ENCODE results near the gene SYTL4.
A peak's percentile ranks its signal among the peaks of the same experiment; 100 is the strongest.
"Not testable (repeated sequence)": the region's sequence is repeated elsewhere in the genome, so short reads cannot be mapped to it uniquely, and the experiment has no call there.

SYTL4 gene

DNA sequence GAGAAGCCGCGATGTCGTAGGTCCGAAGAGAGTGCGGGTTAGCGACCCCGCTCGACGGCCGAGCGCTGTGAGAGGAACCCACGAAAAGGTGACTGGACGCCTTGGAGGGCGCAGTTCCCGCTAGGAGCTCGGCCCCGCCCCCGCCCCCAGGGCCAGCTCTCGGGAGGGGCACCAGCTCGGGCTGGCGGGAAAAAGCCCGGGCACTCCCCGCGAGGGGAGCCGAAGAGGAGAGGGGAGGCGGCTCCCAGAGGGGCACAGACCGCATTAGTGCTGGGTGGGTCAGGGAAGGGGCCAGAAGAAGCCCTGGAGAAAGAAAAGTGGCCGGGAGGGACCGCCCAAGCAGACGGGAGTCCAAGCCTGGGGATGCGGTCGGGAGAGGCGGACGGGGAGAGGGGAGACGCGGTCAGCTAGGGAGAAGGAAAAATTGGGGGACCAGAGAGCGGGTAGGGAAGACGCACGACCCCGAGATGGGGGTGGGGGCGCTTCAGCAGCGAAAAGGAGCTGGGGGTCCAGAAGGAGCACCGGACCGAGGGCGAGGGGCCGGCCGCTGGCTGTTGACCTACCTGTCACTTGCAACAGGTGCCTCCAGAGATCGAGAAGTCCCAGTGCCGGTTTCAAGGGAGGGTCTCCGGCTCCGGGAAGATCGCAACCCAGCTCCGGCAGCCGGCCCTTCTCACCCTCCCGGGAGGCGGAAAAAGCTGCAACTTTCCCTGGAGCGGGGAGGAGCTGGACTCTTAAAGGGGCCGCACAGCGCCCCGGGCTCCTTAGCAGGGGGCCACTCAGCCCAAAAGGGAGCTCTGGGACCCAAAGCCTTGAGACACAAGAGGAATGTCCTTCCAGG lies at the start of gene SYTL4:
SYTL4 (minus strand) TSS at position 681 of the 841 bp plus-strand sequence. CDS start 30,084 bp downstream, outside the sequence.
- peak; percentile 0 for DNase-seq

DNA sequence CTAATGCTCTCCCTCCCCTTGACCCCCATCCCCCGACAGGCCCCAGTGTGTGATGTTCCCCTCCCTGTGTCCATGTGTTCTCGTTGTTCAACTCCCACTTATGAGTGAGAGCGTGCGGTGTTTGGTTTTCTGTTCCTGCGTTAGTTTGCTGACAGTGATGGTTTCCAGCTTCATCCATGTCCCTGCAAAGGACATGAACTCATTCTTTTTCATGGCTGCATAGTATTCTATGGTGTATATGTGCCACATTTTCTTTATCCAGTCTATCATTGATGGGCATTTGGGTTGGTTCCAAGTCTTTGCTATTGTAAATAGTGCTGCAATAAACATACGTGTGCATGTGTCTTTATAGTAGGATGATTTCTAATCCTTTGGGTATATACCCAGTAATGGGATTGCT lies 37.5 kb upstream of the SYTL4 start:
- not testable (repeated sequence) for DNase-seq

DNA sequence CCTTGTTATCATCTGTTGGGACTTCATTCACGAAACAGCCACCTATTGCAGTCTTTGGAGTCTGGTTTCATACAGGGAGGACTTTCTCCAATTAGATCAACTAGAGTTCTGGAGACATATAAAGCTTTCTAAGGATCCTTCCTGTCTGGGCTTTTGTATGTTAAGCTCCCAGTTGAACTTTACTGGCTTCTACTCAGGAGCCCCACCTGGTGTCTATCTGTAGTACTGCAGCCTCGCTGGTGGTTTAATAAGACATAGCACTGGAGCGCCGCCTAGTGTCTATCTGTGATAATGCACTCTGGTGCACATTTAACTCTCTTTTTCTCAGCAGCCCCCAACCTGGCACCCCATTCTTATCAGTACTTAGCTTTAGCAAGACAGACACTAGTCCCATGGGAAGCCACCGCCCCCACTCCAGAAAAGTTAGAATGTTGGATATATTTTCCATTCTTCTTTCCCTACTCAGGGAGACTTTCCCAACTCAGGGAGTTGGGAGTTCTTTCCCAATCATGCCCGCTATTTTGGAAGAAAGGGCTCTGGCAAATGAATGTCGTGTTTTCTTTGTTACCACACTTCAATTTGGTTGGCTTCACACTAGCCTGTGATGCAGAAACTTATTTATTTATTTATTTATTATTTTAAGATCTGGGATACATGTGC lies 36.9 kb upstream of the SYTL4 start:
- DNase-seq = peak; percentile 9

DNA sequence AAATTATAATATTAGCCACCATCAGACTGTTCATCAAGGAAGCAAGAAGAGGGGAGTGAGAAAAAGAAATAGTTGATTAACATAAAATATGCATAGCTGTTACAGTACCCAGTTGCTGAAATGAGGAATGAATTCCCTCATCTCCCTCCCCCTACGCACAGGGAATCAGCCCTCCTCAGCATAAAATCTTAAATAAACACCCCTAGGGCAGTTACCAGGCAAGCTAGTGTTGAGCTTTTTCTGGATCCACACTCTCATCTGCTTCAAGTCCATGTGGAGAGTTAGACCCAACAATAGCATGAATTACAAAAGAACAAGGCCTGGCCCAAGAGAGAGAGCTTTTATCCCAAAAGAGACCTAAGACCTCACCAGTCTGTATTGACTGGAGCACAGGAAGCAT lies 19.0 kb upstream of the SYTL4 start:
- no peak for DNase-seq

DNA sequence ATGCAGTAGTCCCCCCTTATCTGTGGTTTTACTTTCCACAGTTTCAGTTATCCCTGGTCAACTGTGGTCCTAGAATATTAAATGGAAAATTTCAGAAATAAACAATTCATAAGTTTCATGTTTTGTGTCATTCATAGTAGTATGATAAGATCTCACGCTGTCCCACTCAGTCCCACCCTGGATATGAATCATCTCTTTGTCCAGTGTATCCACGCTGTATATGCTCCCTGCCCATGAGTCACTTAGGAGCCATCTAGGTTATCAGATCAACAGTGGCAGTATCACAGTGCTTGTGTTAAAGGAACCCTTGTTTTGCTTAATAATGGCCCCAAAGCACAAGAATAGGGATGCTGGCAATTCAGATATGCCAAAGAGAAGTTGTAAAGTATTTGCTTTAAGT lies 16.2 kb upstream of the SYTL4 start:
- no peak for DNase-seq

DNA sequence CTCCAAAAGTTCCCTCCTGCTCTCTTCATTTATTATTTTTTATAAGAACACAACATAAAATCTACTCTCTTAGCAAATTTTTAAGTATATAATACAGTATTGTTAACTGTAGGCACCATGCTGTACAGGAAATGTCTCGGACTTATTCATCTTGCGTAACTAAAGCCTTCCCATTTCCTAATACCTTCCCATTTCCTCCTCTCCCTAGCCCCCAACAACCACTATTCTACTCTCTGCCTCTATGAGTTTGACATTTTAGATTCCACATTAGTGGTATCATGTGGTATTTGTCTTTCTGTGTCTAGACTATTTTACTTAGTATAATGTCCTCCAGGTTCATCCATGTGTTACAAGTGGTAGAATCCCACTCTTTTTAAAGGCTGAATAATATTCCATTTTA lies 15.8 kb upstream of the SYTL4 start:
- DNase-seq = no peak

DNA sequence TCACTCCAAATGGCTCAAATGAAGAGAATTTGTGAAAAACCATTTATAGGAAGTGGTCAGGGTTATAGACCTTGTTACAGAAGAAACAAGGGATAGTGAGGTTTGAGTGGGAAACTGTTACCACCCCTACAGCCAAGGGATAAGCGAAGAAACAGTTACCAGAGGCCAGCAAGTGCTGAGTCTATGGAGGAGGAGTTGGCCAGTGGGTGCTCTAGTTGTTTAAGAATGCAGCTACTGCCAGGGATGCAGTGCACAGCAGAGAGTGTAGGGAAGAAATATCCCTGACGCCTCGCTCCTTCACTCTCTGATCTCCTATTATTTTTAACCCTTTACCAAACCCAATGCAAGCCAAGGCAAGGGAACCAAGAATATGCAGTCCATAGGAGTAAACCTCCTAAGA lies 15.2 kb upstream of the SYTL4 start:
- no peak for DNase-seq

DNA sequence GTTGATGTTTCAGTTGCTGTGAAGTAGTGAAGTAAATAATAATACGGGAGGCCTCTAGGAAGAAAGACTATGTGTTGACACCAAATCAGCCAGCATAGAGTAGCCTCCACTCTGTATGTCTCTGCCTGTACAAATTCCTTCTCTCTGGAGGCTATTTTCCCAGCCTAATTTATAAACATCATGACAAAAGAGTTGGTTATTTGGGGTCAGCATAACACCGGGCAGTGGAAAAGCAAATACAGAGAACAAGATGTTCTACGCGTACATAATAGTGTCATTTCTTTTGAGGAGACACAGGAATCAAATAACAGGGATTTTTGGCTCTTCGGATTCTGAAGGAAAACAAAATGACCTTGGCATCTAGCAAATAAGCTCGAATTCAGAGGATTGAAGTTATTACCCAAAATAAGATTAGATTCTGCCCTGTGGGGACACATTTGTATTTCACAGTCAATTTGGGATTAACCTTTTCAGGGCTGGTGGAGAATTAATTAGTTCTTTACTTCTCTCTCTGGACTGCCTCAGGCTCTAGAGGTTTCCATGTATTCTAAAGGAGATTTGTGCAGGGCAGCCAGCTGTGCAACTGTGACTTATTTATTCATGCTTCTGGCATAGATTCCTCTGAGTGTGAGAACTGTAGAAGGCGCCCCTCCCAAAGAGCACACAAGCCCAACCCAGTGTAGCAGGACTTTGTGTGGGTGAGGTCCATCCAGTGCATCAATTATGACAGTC lies 14.1 kb upstream of the SYTL4 start:
- no peak for DNase-seq

DNA sequence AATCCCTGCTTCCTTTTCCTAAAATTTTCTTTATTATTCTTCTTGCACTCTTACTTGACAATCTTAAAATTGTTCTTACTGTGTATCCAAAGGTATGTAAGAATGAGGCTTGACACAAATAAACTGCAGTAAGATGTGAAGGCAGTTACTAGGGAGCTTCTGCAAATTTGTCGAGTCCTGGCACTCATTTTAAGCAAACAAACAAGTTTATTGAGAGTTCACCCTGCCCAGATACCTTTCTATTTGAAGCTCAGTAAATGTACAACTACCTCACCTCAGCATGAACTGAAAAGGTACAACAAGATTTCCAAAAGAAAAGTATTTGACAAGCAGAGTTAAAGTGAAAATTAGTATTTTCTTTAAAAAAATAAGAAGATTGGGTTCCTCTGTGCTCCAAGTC lies 13.3 kb upstream of the SYTL4 start:
- no peak for DNase-seq

DNA sequence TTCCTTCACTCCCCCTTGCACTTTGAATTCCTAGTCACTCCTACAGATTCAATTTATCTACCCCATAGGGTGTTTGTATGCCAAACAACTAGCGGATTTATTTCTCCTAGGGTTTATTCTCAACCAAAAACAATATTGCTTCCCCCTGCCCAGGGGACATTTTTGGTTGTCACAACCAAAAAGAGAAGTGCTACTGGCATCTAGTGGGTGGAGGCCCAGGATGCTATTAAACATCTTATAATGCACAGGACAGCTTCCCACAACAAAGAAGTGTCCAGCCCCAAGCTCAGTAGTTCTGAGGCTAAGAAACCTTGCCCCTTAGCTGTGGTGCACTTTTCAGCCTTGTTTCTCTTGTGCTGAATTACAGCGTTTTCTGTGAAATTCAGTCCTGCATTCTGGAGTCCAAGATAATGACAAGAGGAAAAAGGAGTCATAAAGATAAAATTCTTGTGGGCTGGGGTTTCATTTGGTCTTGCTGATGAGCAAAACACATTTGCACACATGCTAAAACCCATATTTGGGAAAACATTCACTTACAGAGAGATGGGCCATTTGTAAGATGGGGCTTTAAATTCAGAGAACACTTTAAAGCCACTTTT lies 11.2 kb upstream of the SYTL4 start:
- DNase-seq = no peak

DNA sequence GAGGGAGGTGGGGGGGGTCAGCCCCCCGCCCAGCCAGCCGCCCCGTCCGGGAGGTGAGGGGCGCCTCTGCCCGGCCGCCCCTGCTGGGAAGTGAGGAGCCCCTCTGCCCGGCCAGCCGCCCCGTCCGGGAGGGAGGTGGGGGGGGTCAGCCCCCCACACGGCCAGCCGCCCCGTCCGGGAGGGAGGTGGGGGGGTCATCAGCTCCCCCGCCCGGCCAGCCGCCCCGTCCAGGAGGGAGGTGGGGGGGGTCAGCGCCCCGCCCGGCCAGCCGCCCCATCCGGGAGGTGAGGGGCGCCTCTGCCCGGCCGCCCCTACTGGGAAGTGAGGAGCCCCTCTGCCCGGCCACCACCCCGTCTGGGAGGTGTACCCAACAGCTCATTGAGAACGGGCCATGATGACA lies 7.9 kb downstream of the SYTL4 start:
- DNase-seq = not testable (repeated sequence)

DNA sequence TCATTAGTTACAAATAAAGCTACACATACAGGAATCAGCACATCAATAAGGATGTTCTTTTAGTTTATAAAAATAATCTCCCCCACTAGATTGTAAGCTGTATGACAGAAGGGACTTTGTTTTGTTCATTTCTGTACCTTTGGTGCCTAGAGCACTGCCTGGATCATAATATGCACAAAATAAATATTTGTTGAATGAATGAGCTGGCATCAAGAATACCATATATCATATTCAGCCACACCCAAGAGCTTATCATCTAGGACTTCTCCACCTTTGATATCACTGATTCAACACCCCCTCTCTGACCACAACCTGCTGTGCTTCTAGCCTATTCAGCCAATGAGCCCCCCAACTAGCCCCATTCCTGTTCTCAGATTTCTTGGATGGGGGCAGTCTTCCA lies 10.6 kb downstream of the SYTL4 start:
- no peak for DNase-seq

DNA sequence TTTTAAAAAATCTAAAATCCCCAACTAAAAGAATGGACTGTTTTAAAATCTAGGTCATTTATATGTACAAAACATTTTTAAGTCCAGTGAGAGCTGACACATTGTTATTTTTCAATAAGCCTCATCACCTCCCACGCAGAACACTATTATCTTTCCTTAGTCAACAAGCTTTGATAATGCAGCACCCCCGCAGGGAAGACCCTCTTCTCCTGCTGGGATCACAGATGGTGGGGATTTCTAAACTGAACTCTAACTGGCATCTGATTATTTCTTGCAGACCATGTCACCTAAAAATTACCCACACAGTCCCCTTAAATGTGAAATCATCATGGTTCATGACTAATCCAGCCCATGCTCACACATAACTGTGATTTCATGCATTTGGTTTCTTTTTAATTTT lies 11.6 kb downstream of the SYTL4 start:
- DNase-seq = no peak

DNA sequence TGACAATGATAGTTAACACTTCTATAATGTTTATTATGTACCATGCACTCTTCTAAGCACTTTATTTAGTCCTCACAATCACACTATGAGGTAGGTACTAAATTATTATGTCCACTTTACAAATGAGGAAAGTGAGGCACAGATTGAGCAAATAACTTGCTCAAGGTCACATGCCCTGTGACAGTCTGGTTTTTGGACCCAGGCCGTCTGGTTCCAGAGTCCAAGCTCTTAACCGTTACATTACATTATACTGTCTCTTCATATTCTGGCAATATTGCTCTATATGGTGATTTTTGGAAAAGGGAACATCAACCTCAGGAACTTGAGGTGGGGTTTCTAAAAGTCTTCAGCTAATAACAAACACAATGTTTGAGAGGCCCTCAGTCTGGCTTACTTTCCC lies 12.8 kb downstream of the SYTL4 start:
- DNase-seq = no peak

DNA sequence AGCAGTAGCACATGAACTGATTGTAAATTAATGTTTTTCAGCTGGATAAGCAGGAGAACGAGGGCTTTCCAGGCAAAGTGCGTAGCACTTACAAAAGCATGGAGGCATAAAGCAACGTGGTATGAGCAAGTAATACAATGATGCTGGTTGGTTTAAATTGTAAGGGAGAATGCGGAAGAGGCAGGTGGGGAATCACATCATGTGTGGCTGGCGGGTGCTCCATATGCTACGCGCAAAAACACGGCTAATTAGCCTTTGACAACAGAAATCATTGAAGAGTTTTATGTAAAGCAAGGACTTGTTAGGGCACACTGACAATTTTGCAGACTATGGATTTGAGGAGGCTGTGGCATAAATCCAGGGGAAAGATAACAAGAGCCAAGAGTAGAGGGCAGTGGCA lies 14.6 kb downstream of the SYTL4 start:
- DNase-seq = no peak

DNA sequence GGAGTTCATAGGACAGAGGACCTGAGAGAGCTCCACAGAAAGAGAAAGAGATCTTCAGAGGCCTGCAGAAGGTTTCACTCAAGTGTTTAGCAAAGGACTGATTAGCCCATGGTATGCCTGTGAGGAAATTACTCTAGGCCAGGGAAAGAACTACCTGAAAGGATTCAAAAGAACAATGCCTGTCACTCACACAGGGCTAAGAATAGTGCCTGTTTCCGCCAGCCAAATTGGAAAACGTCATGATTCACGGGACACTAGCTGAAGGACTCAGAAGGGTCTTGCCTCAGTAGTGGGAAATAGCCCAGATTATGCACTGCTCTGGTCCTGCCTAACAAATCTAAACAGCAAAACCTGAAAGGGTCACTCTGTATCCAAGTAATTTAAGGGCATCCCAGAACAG lies 21.1 kb downstream of the SYTL4 start:
- DNase-seq = no peak

DNA sequence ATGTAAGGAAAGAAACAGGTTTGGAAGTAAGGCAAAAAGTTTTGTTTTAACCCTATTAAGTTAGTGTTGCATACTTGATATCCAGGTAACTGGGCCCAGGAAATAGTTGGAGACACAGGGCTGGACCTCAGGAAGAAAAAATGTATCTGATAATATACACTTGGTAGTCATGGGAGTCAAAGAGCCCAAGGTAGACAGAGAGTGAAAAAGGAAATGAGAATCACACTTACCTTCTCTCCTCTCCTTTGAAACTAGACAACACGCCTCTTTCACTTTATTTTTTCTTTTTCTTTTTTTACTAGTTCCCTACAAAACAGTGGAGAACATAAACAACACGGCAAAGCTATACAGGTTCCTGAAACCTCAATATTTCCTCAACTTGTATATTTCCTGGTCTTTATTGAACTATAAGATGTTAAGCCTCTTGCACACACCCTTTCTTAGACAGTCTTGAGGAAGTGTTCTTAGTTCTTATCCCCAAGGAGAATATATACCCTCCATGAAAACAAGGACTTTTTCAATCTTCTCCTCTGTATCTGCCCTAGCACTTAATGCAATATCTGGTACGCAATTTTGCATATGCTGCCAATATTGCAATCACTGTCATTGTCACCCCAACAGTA lies 27.2 kb downstream of the SYTL4 start:
- no peak for DNase-seq

DNA sequence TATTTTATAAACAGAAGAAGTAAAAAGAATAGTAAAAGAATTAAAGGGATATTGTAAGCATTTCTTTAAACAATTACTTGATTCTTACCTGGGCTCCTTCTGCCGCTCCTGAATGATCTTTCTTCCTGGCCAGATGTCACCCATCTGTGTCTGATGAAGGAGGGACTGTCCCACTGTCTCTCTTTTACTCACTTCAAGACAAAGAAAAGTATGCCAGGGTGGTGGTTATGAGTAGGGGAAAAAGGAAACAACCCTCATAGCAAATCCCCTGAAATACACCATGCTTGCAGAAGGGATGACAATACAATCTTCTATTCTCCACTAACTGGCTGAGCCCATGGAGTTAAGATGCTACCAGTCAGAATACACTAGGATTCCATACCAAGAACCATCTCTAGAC lies 31.1 kb downstream of the SYTL4 start:
- no peak for DNase-seq

DNA sequence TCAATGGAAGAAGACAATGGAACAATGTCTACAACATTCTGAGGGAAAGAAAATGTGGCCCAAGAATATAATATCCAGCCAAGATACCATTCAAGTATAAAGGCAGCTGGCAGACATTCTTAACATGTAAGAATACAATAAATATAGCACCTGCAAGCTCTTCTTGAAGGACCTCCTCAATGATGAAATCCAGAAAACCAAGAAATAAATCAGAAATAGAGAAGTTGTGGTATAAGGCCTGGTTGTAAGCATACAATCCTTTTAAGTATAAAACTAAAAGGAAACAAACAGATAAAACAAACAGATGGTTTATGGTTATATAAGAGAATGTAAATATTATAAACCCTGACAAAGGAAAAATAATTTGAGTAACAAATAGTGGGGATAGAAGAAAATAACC lies 33.4 kb downstream of the SYTL4 start:
- no peak for DNase-seq

DNA sequence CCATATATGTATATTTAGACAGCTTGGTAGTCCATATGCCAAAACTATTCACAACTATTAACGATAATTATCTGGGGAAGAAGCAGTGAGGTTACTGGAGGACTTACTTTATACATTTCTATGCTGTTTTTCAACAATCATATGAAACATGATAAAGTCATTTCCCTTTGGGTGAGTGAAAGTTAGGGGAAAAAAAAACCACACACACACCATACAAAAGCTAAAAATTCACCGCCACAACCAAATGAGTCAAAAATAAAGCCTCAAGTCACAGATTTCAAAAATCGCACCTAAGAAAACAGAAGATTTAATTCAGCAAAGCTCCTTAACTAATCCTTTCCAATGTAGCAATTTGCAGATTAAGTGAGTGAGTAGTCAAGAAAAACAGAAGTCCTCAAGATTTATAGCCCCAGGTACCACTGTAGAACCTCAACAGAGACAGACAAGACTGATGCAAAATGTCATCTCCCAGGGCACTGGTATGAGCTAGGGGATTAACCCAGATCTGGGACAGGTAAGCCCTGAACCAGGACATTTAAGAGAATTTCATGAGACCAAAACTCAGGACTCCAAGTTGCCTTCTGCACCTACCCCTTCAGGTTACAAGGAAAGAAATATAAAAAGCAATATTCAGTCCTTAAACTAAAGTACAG lies 35.1 kb downstream of the SYTL4 start:
- DNase-seq = no peak

DNA sequence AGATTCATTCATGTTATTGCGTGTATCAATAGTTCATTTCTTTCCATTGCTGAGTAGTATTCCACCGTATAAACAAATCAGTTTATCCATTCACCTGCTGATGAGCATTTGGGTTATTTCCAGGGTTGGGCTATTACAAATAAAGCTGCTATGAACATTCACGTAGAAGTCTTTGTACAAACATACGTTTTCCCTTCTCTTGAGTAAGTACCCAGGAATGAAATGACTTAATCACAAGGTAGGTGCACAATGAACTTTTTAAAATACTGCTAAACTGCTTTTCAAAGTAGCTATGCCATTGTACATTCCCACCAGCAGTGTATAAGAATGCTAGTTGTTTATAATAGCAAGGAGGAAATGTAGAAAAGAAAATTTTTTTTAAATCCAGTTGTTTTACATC lies 35.9 kb downstream of the SYTL4 start:
- no peak for DNase-seq

DNA sequence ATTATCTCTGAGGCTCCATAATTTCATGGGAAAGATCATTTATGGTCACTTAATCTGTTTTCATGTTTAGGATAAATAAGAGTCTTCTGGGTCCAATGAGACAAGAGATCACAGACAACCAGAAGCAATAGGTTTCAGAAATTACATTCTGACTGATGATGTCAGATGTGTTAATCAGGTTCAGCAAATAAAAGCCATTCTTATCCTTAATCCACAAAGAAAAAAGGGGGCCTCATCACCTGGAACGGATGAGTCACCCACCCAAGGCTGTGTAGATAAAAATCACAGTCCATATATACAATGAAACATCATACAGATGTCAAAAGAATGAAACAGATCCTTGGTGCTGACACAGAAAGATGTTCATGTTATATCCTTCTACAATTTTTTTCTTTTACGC lies 36.6 kb downstream of the SYTL4 start:
- no peak for DNase-seq

DNA sequence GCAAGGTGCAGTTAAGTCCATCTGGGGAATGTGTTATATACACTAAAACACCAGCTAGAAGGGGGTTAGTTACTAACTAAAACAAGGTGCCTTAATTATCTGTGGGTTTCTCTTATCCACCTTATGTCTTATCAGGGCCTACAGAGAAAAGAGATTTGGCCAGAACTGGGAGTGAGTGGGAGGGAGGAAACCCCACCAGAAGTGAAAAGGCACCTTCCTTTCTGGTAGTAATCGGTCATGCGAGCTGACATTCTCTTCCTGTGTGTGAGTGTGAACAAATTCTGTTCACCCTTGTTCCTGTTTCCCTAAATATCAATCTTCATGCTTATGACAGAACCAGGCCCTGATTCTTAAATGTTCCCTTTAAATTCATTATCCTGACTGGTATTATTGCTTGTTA lies 44.4 kb downstream of the SYTL4 start:
- no peak for DNase-seq

Data from NCI-H774 (cell line).